K562 (cell line): Measurements from ENCODE around the gene IQGAP3. TPM values are rescaled to one million over a fixed set of nuclear protein-coding genes. Genes with fewer than 3 reads are reported as not detected.
A peak's percentile ranks its signal among the peaks of the same experiment; 100 is the strongest.

ENCODE experiments used
- ATAC-seq: fragments of 200-7000 bp; cut with Tn5 transposase; 3 replicates; pipeline ENCODE4 v1.9.1; 2020; ENCODE audit warnings: moderate library complexity
- BruUV-seq: library from RNA; stranded (reverse); fragments of 400-500 nt; replicated peaks from 2 replicates; lab custom pipeline; 2021; lab: Mats Ljungman, UMichigan
- CTCF ChIA-PET: fragments of 300-600 bp; formaldehyde crosslinking; extraction: SDS; loops from one replicate; lab custom pipeline; 2021; ENCODE audit warnings: low intra/inter-chr PET ratio; lab: Yijun Ruan, JAX
- POLR2A ChIA-PET: fragments of 300-600, 350-650 bp; sonication (Branson Sonifier 250); formaldehyde crosslinking; extraction: SDS; loops from one replicate; lab custom pipeline; 2021; ENCODE audit warnings: antibody characterized with exemption, inconsistent platforms; lab: Yijun Ruan, JAX
- DNase-seq, 4 experiments: peaks; one replicate each; pipeline versions ENCODE4 v3.0.0 to v3.0.0-alpha.2; 2011 to 2018; ENCODE audit warnings: low spot score in 3 of 4, mixed read lengths in 3 of 4; ENCODE audit errors: extremely low read depth in 1 of 4
- FAIRE-seq: peaks from 2 replicates; lab custom pipeline; 2011; peaks lifted over from hg19 to GRCh38; lab: Jason Lieb, UNC
- H2AFZ ChIP-seq: 2 replicates; pipeline ENCODE4 v1.6.0; 2011; ENCODE audit warnings: low read depth, low read length, control low read depth, inconsistent platforms
- H3K27ac ChIP-seq: fragments of 200-600 bp; 3 replicates; pipeline ENCODE4 v1.8.0; 2011; ENCODE audit warnings: low read depth, mild to moderate bottlenecking, control low read depth, inconsistent platforms, low read length, moderate library complexity, mixed read lengths; ENCODE audit errors: extremely low read depth
- H3K27me3 ChIP-seq, 2 experiments: fragments of 300-600 bp in 1 of 2; 2 replicates in 1 of 2; 3 replicates in 1 of 2; pipeline versions ENCODE4 v1.6.0 to v1.8.0; 2011; ENCODE audit warnings: inconsistent platforms in 2 of 2, low read length in 2 of 2, mild to moderate bottlenecking in 1 of 2, mixed read lengths in 1 of 2, moderate library complexity in 1 of 2; ENCODE audit not compliant: control insufficient read depth in 2 of 2, insufficient read depth in 2 of 2
- H3K36me3 ChIP-seq: fragments of 300-600 bp; 3 replicates; pipeline ENCODE4 v1.8.0; 2011; ENCODE audit warnings: mild to moderate bottlenecking, low read length, inconsistent platforms; ENCODE audit not compliant: control insufficient read depth, insufficient read depth
- H3K4me1 ChIP-seq, 2 experiments: fragments of 200-600 bp in 1 of 2; replicated peaks in 1 of 2; 2 replicates in 1 of 2; 3 replicates in 1 of 2; pipeline versions ENCODE4 v1.5.1 to v1.8.0; 2011; ENCODE audit warnings: inconsistent platforms in 2 of 2, low read length in 2 of 2, mild to moderate bottlenecking in 1 of 2, mixed read lengths in 1 of 2, moderate library complexity in 1 of 2; ENCODE audit not compliant: control insufficient read depth in 2 of 2, insufficient read depth in 2 of 2
- H3K4me2 ChIP-seq: 2 replicates; pipeline ENCODE4 v1.6.1; 2011; ENCODE audit warnings: low read length, control low read depth, inconsistent platforms, mixed read lengths; ENCODE audit not compliant: insufficient read depth
- H3K4me3 ChIP-seq: fragments of 200-600 bp; sonication (generic), shearing (Covaris generic); 2 replicates; pipeline ENCODE4 v1.5.1; 2016; ENCODE audit warnings: control low read depth, inconsistent platforms
- H3K79me2 ChIP-seq: fragments of 200-600 bp; 3 replicates; pipeline ENCODE4 v1.8.0; 2011; ENCODE audit warnings: low read length, inconsistent platforms; ENCODE audit not compliant: control insufficient read depth, insufficient read depth
- H3K9ac ChIP-seq, 2 experiments: 2 replicates each; pipeline versions ENCODE4 v1.6.0 to v1.6.1; 2011; ENCODE audit warnings: low read depth in 2 of 2, low read length in 2 of 2, control low read depth in 1 of 2, inconsistent platforms in 1 of 2, mild to moderate bottlenecking in 1 of 2, mixed read lengths in 1 of 2; ENCODE audit not compliant: insufficient read depth in 1 of 2
- H3K9me1 ChIP-seq: one replicate; pipeline ENCODE4 v1.6.0; 2011; ENCODE audit warnings: inconsistent platforms, mild to moderate bottlenecking, low read length, moderate library complexity; ENCODE audit not compliant: control insufficient read depth, insufficient read depth
- H3K9me3 ChIP-seq: replicated peaks from 2 replicates; pipeline ENCODE4 v1.5.1; 2011; ENCODE audit warnings: low read depth, low read length, inconsistent platforms; ENCODE audit not compliant: control insufficient read depth, insufficient read depth
- H4K20me1 ChIP-seq: replicated peaks from 2 replicates; pipeline ENCODE4 v1.6.1; 2011; ENCODE audit warnings: low read length, inconsistent platforms, mixed read lengths; ENCODE audit not compliant: control insufficient read depth, insufficient read depth
- CBFA2T3 ChIP-seq: fragments of 450-650 bp; IDR thresholded peaks from 2 replicates; pipeline ENCODE4 v1.6.1; 2017
- ELF1 ChIP-seq: fragments of 200-800 bp; sonication (Bioruptor generic); IDR thresholded peaks from 2 replicates; pipeline ENCODE4 v1.6.1; 2016; ENCODE audit warnings: missing genetic modification characterization, missing compliant biosample characterization
- FIP1L1 ChIP-seq: fragments of 200-400 bp; formaldehyde crosslinking; IDR thresholded peaks from 2 replicates; pipeline ENCODE4 v1.6.1; 2018; ENCODE audit warnings: mild to moderate bottlenecking, low read depth, low read length; ENCODE audit not compliant: poor library complexity, severe bottlenecking
- KDM5B ChIP-seq: fragments of 200-600 bp; sonication (generic); IDR thresholded peaks from 2 replicates; pipeline ENCODE4 v1.6.1; 2012; ENCODE audit warnings: low read depth, mild to moderate bottlenecking, moderate library complexity, low read length, control low read depth, inconsistent platforms; ENCODE audit not compliant: insufficient replicate concordance
- MAZ ChIP-seq, 2 experiments: fragments of 450-650 bp in 1 of 2; sonication (generic) in 1 of 2; formaldehyde crosslinking; IDR thresholded peaks in 1 of 2; conservative IDR thresholded peaks in 1 of 2; 2 replicates each; pipeline versions ENCODE4 v1.4.0 to v1.5.0; 2020; ENCODE audit warnings: mild to moderate bottlenecking in 1 of 2, missing genetic modification reagents in 1 of 2
- MCM2 ChIP-seq: fragments of 450-650 bp; IDR thresholded peaks from 2 replicates; pipeline ENCODE4 v1.6.1; 2017; ENCODE audit warnings: low read depth, mild to moderate bottlenecking
- MYBL2 ChIP-seq, 2 experiments: fragments of 450-650 bp in 1 of 2; sonication (generic) in 1 of 2; formaldehyde crosslinking in 1 of 2; IDR thresholded peaks; 2 replicates each; pipeline versions ENCODE4 v1.6.1 to v1.8.1; 2017 to 2022; ENCODE audit warnings: borderline replicate concordance in 1 of 2, inconsistent platforms in 1 of 2, low read depth in 1 of 2, mild to moderate bottlenecking in 1 of 2, missing genetic modification reagents in 1 of 2, moderate library complexity in 1 of 2
- TAL1 ChIP-seq: fragments of 450-650 bp; IDR thresholded peaks from 2 replicates; pipeline ENCODE4 v1.6.1; 2016; ENCODE audit warnings: mild to moderate bottlenecking
- XRCC3 ChIP-seq: fragments of 450-650 bp; IDR thresholded peaks from 2 replicates; pipeline ENCODE4 v1.6.1; 2017; ENCODE audit warnings: mild to moderate bottlenecking, moderate library complexity
- ZNF384 ChIP-seq: IDR thresholded peaks from 2 replicates; pipeline ENCODE4 v1.6.1; 2012; ENCODE audit warnings: low read depth, low read length, improper control_type of control experiment
- ZNF551 ChIP-seq: fragments of 250-450 bp; sonication (Bioruptor Pico); IDR thresholded peaks from 2 replicates; pipeline ENCODE4 v1.5.0; 2021; ENCODE audit warnings: mild to moderate bottlenecking, moderate library complexity
- ZNF695 ChIP-seq: fragments of 450-650 bp; formaldehyde crosslinking; IDR thresholded peaks from 2 replicates; pipeline ENCODE4 v1.4.0; 2020; ENCODE audit warnings: mild to moderate bottlenecking, moderate library complexity
- WGBS: fragments of 100-300 bp; shearing (Covaris generic); methylation state at CpG from one replicate; pipeline ENCODE4 v1.1.6; 2016; ENCODE audit warnings: low coverage, mixed read lengths; ENCODE audit not compliant: insufficient coverage; ENCODE audit errors: missing lambda C conversion rate; 5-methylcytosine and 5-hydroxymethylcytosine counted together
- in situ Hi-C: fragments of 300-500 bp; cut with MboI; formaldehyde crosslinking; loops from 4 replicates; pipeline ENCODE4 v1.15.0; 2018; ENCODE audit warnings: inconsistent platforms, mixed read lengths
- intact Hi-C: fragments of 100-400 bp; cut with micrococcal nuclease; formaldehyde crosslinking; loops from 2 replicates; pipeline ENCODE4 v1.14.2; 2022
- polyA plus RNA-seq, 8 experiments: library from polyadenylated mRNA; depleted of rRNA in 4 of 8; stranded (reverse) in 5 of 8; unstranded in 3 of 8; fragments of >200 nt; fragmentation: Nextera tagmentation in 2 of 8; fragmentation: Illumina TruSeq in 1 of 8; extraction: Ambion mirVana in 2 of 8; extraction: Trizol in 1 of 8; gene quantifications; 2 replicates each; pipeline versions ENCODE4 v1.2.1 to v1.2.3, GENCODE V29; 2011 to 2014; ENCODE audit warnings: inconsistent platforms in 1 of 8, missing spikeins in 1 of 8
- total RNA-seq, 7 experiments: library from RNA; depleted of rRNA in 6 of 7; stranded (reverse); fragments of >200 nt in 6 of 7; fragmentation: Illumina TruSeq in 2 of 7; extraction: Trizol in 2 of 7; gene quantifications; 2 replicates each; pipeline versions ENCODE4 v1.2.1 to v1.2.3, GENCODE V29; 2011 to 2021; ENCODE audit warnings: low replicate concordance in 1 of 7

Gene IQGAP3
- total and polyA plus RNA-seq, 9 of the 15 experiments (the other 6 are each of a cell fraction or from before 2014, with no cell fraction given), result 1.4 to 16.6 (median 11.9) TPM

- ATAC-seq, result no peak
- H3K4me1 ChIP-seq, result peaks cover 74 to 79% of the 10 kb centered on the region in 2 experiments
- TF ChIP-seq FIP1L1, result no peak
- no peak for TF ChIP-seq ELF1 (tag)
- TF ChIP-seq TAL1, result no peak
- no peak for TF ChIP-seq MAZ (CRISPR knock-in tag; conservative IDR thresholded peaks at IDR 0.05 in 1 of 2, IDR thresholded peaks at IDR 0.05 in 1 of 2)
- TF ChIP-seq XRCC3, result no peak
- TF ChIP-seq ZNF551 (CRISPR knock-in tag), result no peak
- TF ChIP-seq MYBL2 (IDR thresholded peaks at IDR 0.05; ENCODE audit: low read depth), result no peak
- TF ChIP-seq MYBL2 (CRISPR knock-in tag; IDR thresholded peaks at IDR 0.05; ENCODE audit: borderline replicate concordance), result no peak
- TF ChIP-seq ZNF695 (CRISPR knock-in tag), result no peak
- TF ChIP-seq KDM5B, result no peak
- TF ChIP-seq MCM2, result no peak
- TF ChIP-seq CBFA2T3, result 0 out of 2 replicates have a peak, but pooled peaks have one; percentile 21
- peak; percentile 58; the same call in 1 of the 2 replicates for TF ChIP-seq ZNF384
- TF ChIP-seq, all 486 proteins: peak for 2
- no peaks in the 10 kb centered on the region; a peak in 1 of 5 replicates for H3K27me3 ChIP-seq
- TSS peak; percentile 13 for BruUV-seq
- 58% methylated on average over 5 of the region's 5 CpGs for WGBS
- POLR2A ChIA-PET, result interaction anchor here (0.6 to 6.6 kb wide), 4 partner anchors 8 to 236 kb away, joined by 3 to 62 read pairs (median 3); no protein-coding TSS in a partner anchor
- peak in 2 of 4 experiments; percentile 19 to 37 for DNase-seq
- no peak overlapping the region for H3K4me3 ChIP-seq
- H4K20me1 ChIP-seq, result peaks cover 45% of the 10 kb centered on the region
- H3K36me3 ChIP-seq, result peaks cover 10% of the 10 kb centered on the region; the same call in 2 of the 3 replicates
- FAIRE-seq, result no peak
- CTCF ChIA-PET, result no interaction called here
- peaks cover 76% of the 10 kb centered on the region for H3K79me2 ChIP-seq
- intact Hi-C loops, result no loop called here
- no peaks in the 10 kb centered on the region for H3K9me3 ChIP-seq
- peak overlapping the region in 1 of 2 experiments; percentile 78; a peak in 1 of 4 replicates for H3K9ac ChIP-seq
- H3K4me2 ChIP-seq, result peak overlapping the region; percentile 48
- peak overlapping the region; percentile 39; the same call in 1 of the 3 replicates for H3K27ac ChIP-seq
- peaks cover 12% of the 10 kb centered on the region for H3K9me1 ChIP-seq
- in situ Hi-C loops, result no loop called here
- H2AFZ ChIP-seq, result no peak overlapping the region
Measured at GRCh38 chr1:156497743-156498431, 74.5 kb downstream of the IQGAP3 start.
